ENCODE measurements around the gene DGKI. TPM values are rescaled to one million over a fixed set of nuclear protein-coding genes. Genes with fewer than 3 reads are reported as not detected.

DGKI gene
- total RNA-seq, 3 donors from 2014 or later = 0.36 to 1.4 (median 0.46) TPM

DNA sequence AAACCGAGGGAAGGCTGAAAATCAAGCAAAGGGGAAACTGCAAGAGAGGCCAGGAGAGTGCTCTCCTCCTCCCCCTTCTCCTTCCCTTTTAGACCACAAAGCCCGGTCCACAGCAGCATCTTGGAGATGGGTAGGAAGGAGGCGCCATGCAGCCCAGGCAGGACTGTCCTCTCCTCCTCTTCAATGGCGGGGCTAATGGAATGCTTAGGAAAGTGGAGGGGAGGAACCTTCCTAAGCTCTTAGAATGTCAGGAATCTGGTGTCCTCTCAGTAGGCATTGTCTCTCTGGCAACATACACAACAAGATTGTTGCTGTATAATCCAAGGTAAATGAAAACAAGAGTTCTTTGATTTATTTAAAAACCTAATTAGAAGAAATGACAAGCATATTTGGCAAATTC lies 185.1 kb downstream of the DGKI start:
- intact Hi-C loops (cut with DNase I, micrococcal nuclease) = no loop called here
- TF ChIP-seq, protein P1, sequence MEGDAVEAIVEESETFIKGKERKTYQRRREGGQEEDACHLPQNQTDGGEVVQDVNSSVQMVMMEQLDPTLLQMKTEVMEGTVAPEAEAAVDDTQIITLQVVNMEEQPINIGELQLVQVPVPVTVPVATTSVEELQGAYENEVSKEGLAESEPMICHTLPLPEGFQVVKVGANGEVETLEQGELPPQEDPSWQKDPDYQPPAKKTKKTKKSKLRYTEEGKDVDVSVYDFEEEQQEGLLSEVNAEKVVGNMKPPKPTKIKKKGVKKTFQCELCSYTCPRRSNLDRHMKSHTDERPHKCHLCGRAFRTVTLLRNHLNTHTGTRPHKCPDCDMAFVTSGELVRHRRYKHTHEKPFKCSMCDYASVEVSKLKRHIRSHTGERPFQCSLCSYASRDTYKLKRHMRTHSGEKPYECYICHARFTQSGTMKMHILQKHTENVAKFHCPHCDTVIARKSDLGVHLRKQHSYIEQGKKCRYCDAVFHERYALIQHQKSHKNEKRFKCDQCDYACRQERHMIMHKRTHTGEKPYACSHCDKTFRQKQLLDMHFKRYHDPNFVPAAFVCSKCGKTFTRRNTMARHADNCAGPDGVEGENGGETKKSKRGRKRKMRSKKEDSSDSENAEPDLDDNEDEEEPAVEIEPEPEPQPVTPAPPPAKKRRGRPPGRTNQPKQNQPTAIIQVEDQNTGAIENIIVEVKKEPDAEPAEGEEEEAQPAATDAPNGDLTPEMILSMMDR (IDR thresholded peaks at IDR 0.05) = no peak
- H3K9me3 ChIP-seq = no peaks in the 10 kb centered on the region
- no peaks in the 10 kb centered on the region for H3K36me3 ChIP-seq (ENCODE audit: low read depth)
- no peak overlapping the region for H3K4me3 ChIP-seq
- ATAC-seq (no peak), DNase-seq (no peak)
- H3K4me1 ChIP-seq (ENCODE audit: low read depth) = no peaks in the 10 kb centered on the region

DNA sequence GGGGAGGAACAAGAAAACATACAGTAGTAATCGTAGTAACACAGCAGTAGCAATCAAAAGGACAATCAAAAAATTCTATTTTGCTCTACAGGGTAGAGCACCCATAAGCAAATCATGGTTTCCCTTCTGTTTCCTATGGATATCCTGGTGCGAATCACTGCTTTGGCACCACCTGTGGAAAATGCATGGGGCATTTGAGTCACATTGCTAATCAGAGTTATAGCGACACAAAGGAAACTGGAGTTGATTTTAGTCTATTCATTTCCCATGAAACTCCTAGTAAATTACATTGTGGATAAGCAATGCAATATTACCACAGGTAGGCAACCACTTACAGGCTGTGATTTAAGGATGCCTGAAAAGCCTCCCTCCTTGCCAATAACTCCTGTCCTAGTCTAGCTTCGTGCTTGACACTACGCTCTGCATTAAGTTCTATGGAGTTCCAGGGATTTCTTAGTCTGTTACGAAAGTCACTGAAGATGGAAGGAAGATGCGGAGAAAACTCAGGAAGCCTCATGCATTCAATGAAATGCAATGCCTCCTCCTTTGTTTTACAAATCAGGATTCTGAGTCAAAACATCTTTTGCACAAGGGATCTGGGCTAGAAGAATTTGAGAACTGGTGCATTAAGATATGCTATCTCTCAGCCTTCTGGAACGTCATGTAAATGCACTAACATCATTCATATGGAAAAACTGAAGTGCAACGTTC lies 188.4 kb downstream of the DGKI start:
- intact Hi-C loops (cut with DNase I, micrococcal nuclease) = loop anchor here (5.0 to 10.0 kb wide), 2 partner anchors 239 to 356 kb away; no protein-coding TSS in a partner anchor
- no peak overlapping the region for H3K4me3 ChIP-seq
- TF ChIP-seq, protein P1 (IDR thresholded peaks at IDR 0.05) = no peak
- no peak for DNase-seq
- no peaks in the 10 kb centered on the region for H3K4me1 ChIP-seq (ENCODE audit: low read depth)
- no peak for ATAC-seq
- no peaks in the 10 kb centered on the region for H3K36me3 ChIP-seq (ENCODE audit: low read depth)
- no peaks in the 10 kb centered on the region for H3K9me3 ChIP-seq

DNA sequence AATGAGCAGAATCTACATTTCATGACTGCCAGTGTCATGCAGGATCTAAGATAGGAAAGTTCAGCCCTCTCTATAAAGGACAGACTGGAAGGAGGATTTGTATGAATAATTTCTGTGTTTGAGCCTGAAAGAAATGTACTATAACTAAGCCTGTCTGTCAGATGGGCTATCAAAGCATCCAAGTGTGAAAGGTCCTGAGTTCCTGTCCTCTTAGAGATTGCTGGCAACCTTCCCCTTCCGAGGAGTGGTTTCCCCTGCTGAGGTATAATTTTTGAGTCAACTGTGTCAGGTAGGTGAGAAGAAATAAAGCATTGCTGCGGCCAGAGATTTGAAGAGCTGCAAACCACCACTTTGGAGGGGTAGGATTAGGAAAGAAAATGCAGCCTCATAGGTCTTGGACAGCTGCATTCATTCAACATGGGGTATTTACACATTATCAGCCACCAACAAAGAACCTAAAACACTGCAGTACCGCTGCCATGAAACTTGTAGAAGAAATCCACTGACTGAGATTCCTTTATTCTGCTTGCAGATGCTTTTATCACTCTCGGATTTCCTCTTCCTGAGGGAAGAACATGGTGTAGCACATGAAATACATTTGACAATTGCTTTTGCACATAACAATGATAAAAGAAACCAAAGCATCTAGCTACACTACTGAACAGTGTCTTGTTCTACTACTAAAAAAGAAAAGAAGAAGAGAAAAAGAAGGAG lies 189.1 kb downstream of the DGKI start:
- H3K4me3 ChIP-seq = no peak overlapping the region
- H3K36me3 ChIP-seq (ENCODE audit: low read depth) = no peaks in the 10 kb centered on the region
- no peak for DNase-seq
- H3K9me3 ChIP-seq = no peaks in the 10 kb centered on the region
- intact Hi-C loops (cut with DNase I, micrococcal nuclease) = loop anchor here (5.0 to 10.0 kb wide), 2 partner anchors 240 to 357 kb away; no protein-coding TSS in a partner anchor
- H3K4me1 ChIP-seq (ENCODE audit: low read depth) = no peaks in the 10 kb centered on the region
- no peak for ATAC-seq
- TF ChIP-seq, protein P1 (IDR thresholded peaks at IDR 0.05) = no peak

DNA sequence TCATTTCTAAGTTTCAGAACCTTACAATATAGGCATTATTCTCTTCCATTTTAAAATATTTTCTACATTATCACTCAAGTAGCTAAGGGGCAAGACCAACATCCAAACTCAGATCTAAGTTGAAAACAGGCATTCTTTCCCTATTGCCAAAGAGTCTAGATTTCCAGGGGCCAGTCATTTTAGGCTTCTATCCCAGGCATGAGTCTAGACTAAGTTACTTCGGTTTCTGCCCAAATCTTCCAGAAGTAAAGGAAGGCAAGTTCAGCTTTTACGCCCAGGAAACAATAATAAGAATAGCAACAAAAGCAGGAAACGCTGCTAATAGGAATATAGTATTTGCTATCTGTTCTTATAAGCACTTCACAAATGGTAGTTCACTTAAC lies 189.9 kb downstream of the DGKI start:
- H3K4me3 ChIP-seq = no peak overlapping the region
- no peaks in the 10 kb centered on the region for H3K4me1 ChIP-seq (ENCODE audit: low read depth)
- DNase-seq = no peak
- TF ChIP-seq, protein P1 (IDR thresholded peaks at IDR 0.05) = no peak
- intact Hi-C loops (cut with DNase I, micrococcal nuclease) = loop anchor here (5.0 to 10.0 kb wide), 2 partner anchors 240 to 358 kb away; no protein-coding TSS in a partner anchor
- no peak for ATAC-seq
- no peaks in the 10 kb centered on the region for H3K9me3 ChIP-seq
- H3K36me3 ChIP-seq (ENCODE audit: low read depth) = no peaks in the 10 kb centered on the region

DNA sequence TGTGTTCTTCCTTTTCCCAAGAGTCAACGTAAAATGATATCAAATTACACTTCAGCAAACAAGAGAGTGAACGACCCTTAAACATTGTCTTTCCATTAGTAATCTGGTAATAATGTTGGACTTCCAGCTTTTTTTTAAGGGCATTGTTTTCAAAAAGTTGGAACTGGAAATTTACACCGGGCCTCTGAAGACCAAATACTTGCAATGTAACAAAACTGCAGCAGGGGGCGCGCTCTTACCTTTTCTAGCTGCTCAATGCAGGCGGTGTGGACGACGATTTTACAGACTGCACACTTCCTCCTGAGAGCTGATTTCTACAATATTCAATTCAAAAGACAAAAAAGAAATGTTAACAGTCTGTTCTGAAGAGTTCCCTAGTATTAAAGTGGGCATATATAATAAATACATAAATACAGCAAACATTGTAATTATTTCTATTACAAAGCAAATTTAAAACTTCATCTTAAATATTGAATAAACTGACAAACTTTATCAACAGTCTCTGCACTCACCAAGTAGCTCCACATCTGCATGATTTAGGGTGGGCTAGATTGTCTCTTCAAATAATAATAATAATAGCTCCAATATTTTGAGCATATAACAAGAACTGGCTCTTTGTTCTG lies 190.4 kb downstream of the DGKI start:
- Histone ChIP-seq H3K36me3 (ENCODE audit: low read depth) (no peaks in the 10 kb centered on the region), H3K4me1 (ENCODE audit: low read depth) (no peaks in the 10 kb centered on the region), H3K9me3 (no peaks in the 10 kb centered on the region), H3K4me3 (no peak overlapping the region)
- DNase-seq = peak in 2 of 3 donors; percentile 74 to 88
- TF ChIP-seq, protein P1 (IDR thresholded peaks at IDR 0.05) = peak; percentile 58
- peak; percentile 81 for ATAC-seq
- intact Hi-C loops (cut with DNase I, micrococcal nuclease) = loop anchor here (5.0 to 10.0 kb wide), 2 partner anchors 241 to 358 kb away; no protein-coding TSS in a partner anchor
